HCEC 1CT (cell line): ENCODE data around the gene MPO.
A peak's percentile ranks its signal among the peaks of the same experiment; 100 is the strongest.

ENCODE experiments used
- DNase-seq: peaks from one replicate; pipeline ENCODE4 v3.0.0-alpha.2; 2017

MPO gene

GRCh38 chr17:58306131-58306951 is 25.6 kb upstream of the MPO start:
- DNase-seq, result no peak

- DNase-seq, result no peak
Observed at GRCh38 chr17:58305626-58306025, 24.9 kb upstream of the MPO start.

GRCh38 chr17:58304750-58305486 is 24.2 kb upstream of the MPO start:
- DNase-seq, result no peak

GRCh38 chr17:58303971-58304749 is 23.4 kb upstream of the MPO start:
- peak; percentile 37 for DNase-seq

- DNase-seq, result no peak
Observed at GRCh38 chr17:58302919-58303585, 22.3 kb upstream of the MPO start.

- no peak for DNase-seq
Observed at GRCh38 chr17:58302171-58302918, 21.6 kb upstream of the MPO start.

GRCh38 chr17:58301504-58302150 is 20.9 kb upstream of the MPO start:
- no peak for DNase-seq

- no peak for DNase-seq
Observed at GRCh38 chr17:58300336-58300735, 19.6 kb upstream of the MPO start.

- DNase-seq, result no peak
Observed at GRCh38 chr17:58294034-58294433, 13.3 kb upstream of the MPO start.

GRCh38 chr17:58291246-58291645 is 10.5 kb upstream of the MPO start:
- no peak for DNase-seq

GRCh38 chr17:58289869-58290268 is 9.1 kb upstream of the MPO start:
- DNase-seq, result no peak

- no peak for DNase-seq
Observed at GRCh38 chr17:58285422-58285810, 4.7 kb upstream of the MPO start.

- no peak for DNase-seq
Observed at GRCh38 chr17:58284613-58285421, 4.1 kb upstream of the MPO start.

- DNase-seq, result no peak
Observed at GRCh38 chr17:58283674-58284612, 3.2 kb upstream of the MPO start.

GRCh38 chr17:58282442-58282841 is 1.7 kb upstream of the MPO start:
- DNase-seq, result no peak

- no peak for DNase-seq
Observed at GRCh38 chr17:58281511-58282011, 826 bp upstream of the MPO start.

- DNase-seq, result no peak
Observed at GRCh38 chr17:58279736-58280479, 827 bp downstream of the MPO start.

- no peak for DNase-seq
Observed at GRCh38 chr17:58279016-58279711, 1.6 kb downstream of the MPO start.
